Heart left ventricle (tissue), 13 donors: Measurements from ENCODE around the gene TRIM44.

ENCODE experiments used
- POLR2A ChIP-seq, 2 donors: fragments of 450-650 bp; IDR thresholded peaks; one replicate each; pipeline ENCODE4 v1.6.1; 2017; ENCODE audit warnings: antibody characterized with exemption in 2 of 2, mild to moderate bottlenecking in 2 of 2, moderate library complexity in 2 of 2
- TF ChIP-seq, protein P1 (sequence below), 12 donors: fragments of 200-600 bp; sonication (generic) in 4 of 12; IDR thresholded peaks; one replicate each; pipeline versions ENCODE4 v1.5.0 to v1.8.0; 2018 to 2022; ENCODE audit warnings: antibody characterized with exemption in 12 of 12, mild to moderate bottlenecking in 5 of 12
- donor health status: ischemic (EF 13 %, LVEDD 7.1; RV severe dilation, severe dysfunction).
- donor health status: DM: no; HTN: yes; CAD: no.
- donor health status: DM: no; HTN: no; CAD: no.
- donor health status: ischemic (EF 25% LVEDD 6.9; RV normal size, moderate dysfunction).
- donor health status: ischemic (EF 25% LVEDD 5.7; RV mildly dilated, moderate dysfunction).
- donor health status: ischemic (EF 35%, LVEDD 5.7; RV mildly dilated, moderate dysfunction).
- donor health status: nonischemic (EF 11% LVEDD 7.7; RV severe dilation, severe dysfunction).
- donor health status: DM: yes; HTN: yes; CAD: no.
- donor health status: PGD.
- donor health status: ischemic (EF 29% LVEDD 5.4; RV normal size, mild dysfunction).
- donor health status: nonischemic (EF 23%, LVEDD 6.1; RV moderate dilation, normal function).

DNA sequence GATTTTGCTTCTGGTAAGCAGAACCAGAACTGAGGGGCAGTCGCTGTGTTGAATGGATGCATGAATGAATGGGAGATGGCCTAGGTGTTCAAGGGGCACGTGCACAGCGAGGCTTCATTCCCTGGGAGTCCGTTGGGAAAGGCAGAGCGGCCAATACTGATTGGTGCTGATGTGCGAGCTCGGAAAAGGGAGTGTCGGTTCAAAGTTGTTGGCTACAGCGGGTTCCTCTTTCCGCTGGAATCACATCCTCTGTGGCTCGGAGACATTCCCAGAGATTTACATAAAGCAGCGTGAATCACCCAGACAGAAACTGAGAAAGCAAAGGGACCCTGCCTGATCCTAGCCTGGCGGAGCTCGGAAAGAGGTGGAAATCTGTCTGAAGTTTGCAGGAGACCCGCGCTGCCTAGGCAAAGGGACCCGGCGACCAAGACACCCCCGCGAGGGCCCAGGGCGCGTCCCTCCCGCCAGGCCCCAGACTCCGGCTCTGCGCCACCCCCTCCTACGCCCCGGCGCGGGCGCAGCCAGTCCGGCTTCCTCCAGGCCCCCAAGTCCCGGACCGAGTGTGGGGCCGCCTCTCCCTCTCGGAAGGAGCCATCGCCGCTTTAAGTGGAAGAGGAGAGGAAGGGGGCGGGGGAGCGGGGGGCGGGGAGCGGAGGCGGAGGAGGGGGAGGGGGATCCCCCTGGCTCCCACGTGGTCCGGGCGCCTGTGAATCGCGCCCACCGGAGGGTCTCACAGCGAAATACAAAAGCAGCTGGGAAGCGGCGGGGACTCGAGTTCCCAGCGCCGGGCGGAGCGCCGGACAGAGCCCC lies 44.7 kb upstream of the TRIM44 start, which contains the start of gene FJX1:
- TF ChIP-seq, protein P1, sequence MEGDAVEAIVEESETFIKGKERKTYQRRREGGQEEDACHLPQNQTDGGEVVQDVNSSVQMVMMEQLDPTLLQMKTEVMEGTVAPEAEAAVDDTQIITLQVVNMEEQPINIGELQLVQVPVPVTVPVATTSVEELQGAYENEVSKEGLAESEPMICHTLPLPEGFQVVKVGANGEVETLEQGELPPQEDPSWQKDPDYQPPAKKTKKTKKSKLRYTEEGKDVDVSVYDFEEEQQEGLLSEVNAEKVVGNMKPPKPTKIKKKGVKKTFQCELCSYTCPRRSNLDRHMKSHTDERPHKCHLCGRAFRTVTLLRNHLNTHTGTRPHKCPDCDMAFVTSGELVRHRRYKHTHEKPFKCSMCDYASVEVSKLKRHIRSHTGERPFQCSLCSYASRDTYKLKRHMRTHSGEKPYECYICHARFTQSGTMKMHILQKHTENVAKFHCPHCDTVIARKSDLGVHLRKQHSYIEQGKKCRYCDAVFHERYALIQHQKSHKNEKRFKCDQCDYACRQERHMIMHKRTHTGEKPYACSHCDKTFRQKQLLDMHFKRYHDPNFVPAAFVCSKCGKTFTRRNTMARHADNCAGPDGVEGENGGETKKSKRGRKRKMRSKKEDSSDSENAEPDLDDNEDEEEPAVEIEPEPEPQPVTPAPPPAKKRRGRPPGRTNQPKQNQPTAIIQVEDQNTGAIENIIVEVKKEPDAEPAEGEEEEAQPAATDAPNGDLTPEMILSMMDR (IDR thresholded peaks at IDR 0.05) = no peak
- TF ChIP-seq POLR2A (IDR thresholded peaks at IDR 0.05) = peak in 1 of 2 donors; percentile 35
